Breast epithelium (tissue), 4 donors: ENCODE data around the gene SFXN3. TPM values are rescaled to one million over a fixed set of nuclear protein-coding genes. Genes with fewer than 3 reads are reported as not detected.

ENCODE experiments used
- DNase-seq, 2 donors: peaks; one replicate each; pipeline ENCODE4 v3.0.0-alpha.2; 2019; ENCODE audit warnings: low spot score in 2 of 2
- H3K27ac ChIP-seq, 2 donors: fragments of 200-600 bp; sonication (generic) in 1 of 2; one replicate each; pipeline ENCODE4 v1.5.1; 2016 to 2019; ENCODE audit warnings: mild to moderate bottlenecking in 1 of 2
- H3K27me3 ChIP-seq, 2 donors: fragments of 200-600 bp; sonication (generic) in 1 of 2; one replicate each; pipeline versions ENCODE4 v1.5.1 to v1.6.0; 2017 to 2019; ENCODE audit warnings: control low read depth in 1 of 2, mild to moderate bottlenecking in 1 of 2
- H3K36me3 ChIP-seq: fragments of 200-600 bp; one replicate; pipeline ENCODE4 v1.5.1; 2019
- H3K4me1 ChIP-seq, 2 donors: fragments of 200-600 bp; sonication (generic); one replicate each; pipeline ENCODE4 v1.5.1; 2016 to 2019; ENCODE audit warnings: control low read depth in 1 of 2
- H3K4me3 ChIP-seq, 3 donors: fragments of 200-600 bp; sonication (generic); 1 replicate in 2 of 3; 2 replicates in 1 of 3; pipeline ENCODE4 v1.5.1; 2016 to 2019; ENCODE audit warnings: mild to moderate bottlenecking in 3 of 3, moderate library complexity in 2 of 3
- H3K9me3 ChIP-seq, 2 donors: fragments of 200-600 bp; sonication (generic) in 1 of 2; one replicate each; pipeline ENCODE4 v1.5.1; 2016 to 2019; ENCODE audit warnings: control low read depth in 1 of 2
- POLR2A ChIP-seq: fragments of 450-650 bp; IDR thresholded peaks from one replicate; pipeline ENCODE4 v1.6.1; 2016; ENCODE audit warnings: antibody characterized with exemption, mild to moderate bottlenecking, moderate library complexity
- POLR2AphosphoS5 ChIP-seq, 3 donors: sonication (generic); formaldehyde crosslinking; IDR thresholded peaks; one replicate each; pipeline ENCODE4 v1.6.1; 2017; ENCODE audit warnings: antibody characterized with exemption in 3 of 3
- intact Hi-C: fragments of 100-400 bp; cut with DNase I; formaldehyde crosslinking; loops from one replicate; pipeline ENCODE4 v1.15.1; 2023; ENCODE audit warnings: low total_unique reads
- total RNA-seq, 3 donors: library from RNA; depleted of rRNA; stranded (reverse); fragments of >200 nt; gene quantifications; one replicate each; pipeline ENCODE4 v1.1.0, GENCODE V29; 2016
- TF ChIP-seq, protein P1 (sequence below), 3 donors: fragments of 450-650 bp; IDR thresholded peaks; one replicate each; pipeline ENCODE4 v1.5.1; 2016 to 2017; ENCODE audit warnings: antibody characterized with exemption in 3 of 3, mild to moderate bottlenecking in 3 of 3, moderate library complexity in 3 of 3

SFXN3 gene
- total RNA-seq, 3 donors from 2014 or later: 63.7 to 90.4 (median 75.7) TPM

DNA sequence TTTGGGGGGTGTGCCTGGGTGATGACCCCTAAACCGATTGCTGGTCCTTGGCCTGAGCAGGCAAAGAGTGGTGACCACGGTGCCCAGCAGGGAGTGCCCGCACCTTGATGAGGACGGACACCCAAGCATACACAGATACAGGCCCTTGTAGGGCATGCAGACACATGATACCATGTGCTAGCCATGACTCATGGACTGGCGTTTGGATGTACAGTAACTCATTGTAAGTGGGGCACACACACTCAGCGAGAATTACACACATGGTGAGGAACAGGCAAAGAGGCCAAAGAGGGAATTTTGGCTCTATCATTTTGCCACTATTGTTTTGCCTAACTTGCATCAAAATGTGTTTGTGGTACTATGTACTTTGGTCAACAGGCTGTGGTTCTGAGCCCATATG is 54.8 kb downstream of the SFXN3 start:
- no peaks in the 10 kb centered on the region for H3K36me3 ChIP-seq

GRCh38 chr10:101087376-101087775 is 56.3 kb downstream of the SFXN3 start:
- TF ChIP-seq, protein P1, sequence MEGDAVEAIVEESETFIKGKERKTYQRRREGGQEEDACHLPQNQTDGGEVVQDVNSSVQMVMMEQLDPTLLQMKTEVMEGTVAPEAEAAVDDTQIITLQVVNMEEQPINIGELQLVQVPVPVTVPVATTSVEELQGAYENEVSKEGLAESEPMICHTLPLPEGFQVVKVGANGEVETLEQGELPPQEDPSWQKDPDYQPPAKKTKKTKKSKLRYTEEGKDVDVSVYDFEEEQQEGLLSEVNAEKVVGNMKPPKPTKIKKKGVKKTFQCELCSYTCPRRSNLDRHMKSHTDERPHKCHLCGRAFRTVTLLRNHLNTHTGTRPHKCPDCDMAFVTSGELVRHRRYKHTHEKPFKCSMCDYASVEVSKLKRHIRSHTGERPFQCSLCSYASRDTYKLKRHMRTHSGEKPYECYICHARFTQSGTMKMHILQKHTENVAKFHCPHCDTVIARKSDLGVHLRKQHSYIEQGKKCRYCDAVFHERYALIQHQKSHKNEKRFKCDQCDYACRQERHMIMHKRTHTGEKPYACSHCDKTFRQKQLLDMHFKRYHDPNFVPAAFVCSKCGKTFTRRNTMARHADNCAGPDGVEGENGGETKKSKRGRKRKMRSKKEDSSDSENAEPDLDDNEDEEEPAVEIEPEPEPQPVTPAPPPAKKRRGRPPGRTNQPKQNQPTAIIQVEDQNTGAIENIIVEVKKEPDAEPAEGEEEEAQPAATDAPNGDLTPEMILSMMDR (IDR thresholded peaks at IDR 0.05): no peak
- TF ChIP-seq POLR2AphosphoS5 (IDR thresholded peaks at IDR 0.05) (no peak), POLR2A (no peak)
- H3K36me3 ChIP-seq: no peaks in the 10 kb centered on the region
- no peak overlapping the region for H3K4me3 ChIP-seq
- intact Hi-C loops: no loop called here
- H3K27ac ChIP-seq: no peak overlapping the region
- H3K9me3 ChIP-seq: no peaks in the 10 kb centered on the region
- no peaks in the 10 kb centered on the region for H3K4me1 ChIP-seq
- H3K27me3 ChIP-seq: peaks cover 0 to 79% of the 10 kb centered on the region in 2 donors
- no peak for DNase-seq

More for the DNA sequence above, 54.8 kb downstream of the SFXN3 start:
- DNase-seq: no peak
- H3K9me3 ChIP-seq: no peaks in the 10 kb centered on the region
- H3K4me1 ChIP-seq: no peaks in the 10 kb centered on the region
- intact Hi-C loops: no loop called here
- TF ChIP-seq POLR2AphosphoS5 (IDR thresholded peaks at IDR 0.05) (no peak), POLR2A (no peak)
- TF ChIP-seq, protein P1 (IDR thresholded peaks at IDR 0.05): no peak
- H3K4me3 ChIP-seq: no peak overlapping the region
- peaks cover 0 to 70% of the 10 kb centered on the region in 2 donors for H3K27me3 ChIP-seq
- H3K27ac ChIP-seq: no peak overlapping the region

GRCh38 chr10:101087965-101088364 is 56.9 kb downstream of the SFXN3 start:
- no peak for TF ChIP-seq POLR2AphosphoS5 (IDR thresholded peaks at IDR 0.05)
- no peak for TF ChIP-seq POLR2A
- TF ChIP-seq, protein P1 (IDR thresholded peaks at IDR 0.05): no peak
- Histone ChIP-seq H3K4me3 (no peak overlapping the region), H3K27ac (no peak overlapping the region), H3K4me1 (no peaks in the 10 kb centered on the region), H3K36me3 (no peaks in the 10 kb centered on the region), H3K27me3 (peaks cover 0 to 77% of the 10 kb centered on the region in 2 donors), H3K9me3 (no peaks in the 10 kb centered on the region)
- intact Hi-C loops: no loop called here
- no peak for DNase-seq

GRCh38 chr10:101089520-101090299 is 58.7 kb downstream of the SFXN3 start:
- no peak for DNase-seq
- H3K36me3 ChIP-seq: no peaks in the 10 kb centered on the region
- peaks cover 0 to 73% of the 10 kb centered on the region in 2 donors for H3K27me3 ChIP-seq
- TF ChIP-seq, protein P1 (IDR thresholded peaks at IDR 0.05): no peak
- no peak for TF ChIP-seq POLR2AphosphoS5 (IDR thresholded peaks at IDR 0.05)
- TF ChIP-seq POLR2A: no peak
- no peak overlapping the region for H3K4me3 ChIP-seq
- H3K27ac ChIP-seq: no peak overlapping the region
- intact Hi-C loops: no loop called here
- no peaks in the 10 kb centered on the region for H3K4me1 ChIP-seq
- no peaks in the 10 kb centered on the region for H3K9me3 ChIP-seq

DNA sequence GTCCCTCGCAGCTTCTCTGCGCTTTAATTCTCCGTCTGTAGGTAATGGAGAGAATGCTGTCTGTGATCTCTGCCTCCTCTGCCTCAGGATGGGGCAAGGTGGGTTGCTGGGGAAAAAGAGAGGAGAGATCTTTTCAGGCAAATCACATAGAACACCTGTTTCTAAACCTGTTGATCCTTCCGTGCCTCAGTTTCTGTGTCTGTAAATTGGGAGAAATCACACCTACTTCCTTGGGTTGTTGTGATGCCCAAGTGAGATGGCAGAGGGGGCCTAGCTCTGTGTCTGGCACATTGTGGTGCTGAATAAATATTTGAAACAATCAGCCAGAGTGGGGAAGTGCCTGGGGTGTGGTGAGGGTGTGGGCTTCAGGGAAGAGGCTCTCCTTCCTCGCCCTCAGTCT is 59.6 kb downstream of the SFXN3 start:
- Histone ChIP-seq H3K36me3 (no peaks in the 10 kb centered on the region), H3K27ac (no peak overlapping the region), H3K4me3 (no peak overlapping the region), H3K27me3 (peaks cover 0 to 67% of the 10 kb centered on the region in 2 donors), H3K9me3 (no peaks in the 10 kb centered on the region), H3K4me1 (no peaks in the 10 kb centered on the region)
- intact Hi-C loops: no loop called here
- TF ChIP-seq, protein P1 (IDR thresholded peaks at IDR 0.05): no peak
- no peak for TF ChIP-seq POLR2AphosphoS5 (IDR thresholded peaks at IDR 0.05)
- no peak for TF ChIP-seq POLR2A
- DNase-seq: no peak
